ENCODE data around the gene CRYAB. TPM values are rescaled to one million over a fixed set of nuclear protein-coding genes. Genes with fewer than 3 reads are reported as not detected.

Gene CRYAB
- polyA plus RNA-seq, 1 of the 3 experiments (the other 2 are of a cell fraction): 0.92 TPM

GRCh38 chr11:111913031-111913861, 1.7 kb upstream of the CRYAB start:
- Histone ChIP-seq H3K36me3 (replicated peaks in 1 of 2; ENCODE audit: control insufficient read depth in 1 of 2, insufficient read depth in 2 of 2, low read length in 1 of 2) (no peaks in the 10 kb centered on the region), H4K20me1 (ENCODE audit: insufficient read depth) (no peaks in the 10 kb centered on the region), H3K27me3 (ENCODE audit: insufficient read depth) (no peaks in the 10 kb centered on the region), H3K27ac (ENCODE audit: low read depth in 2 of 2, low read length in 1 of 2) (no peak overlapping the region), H3K4me1 (ENCODE audit: control insufficient read depth in 1 of 2, insufficient read depth in 2 of 2, low read depth in 1 of 2, low read length in 1 of 2) (peaks cover 6 to 7% of the 10 kb centered on the region in 2 experiments; a peak in 2 of 4 replicates), H3K4me3 (ENCODE audit: low read depth in 2 of 2, low read length in 1 of 2) (no peak overlapping the region), H3K9me2 (no peaks in the 10 kb centered on the region), H3K9ac (no peak overlapping the region), H3K79me2 (ENCODE audit: insufficient read depth) (no peaks in the 10 kb centered on the region), H3K4me2 (no peak overlapping the region), H3F3A (replicated peaks; ENCODE audit: insufficient read depth) (no peaks in the 10 kb centered on the region), H3K9me3 (no peaks in the 10 kb centered on the region), H2AFZ (ENCODE audit: low read depth) (no peak overlapping the region)
- no peak for DNase-seq
- ChIA-PET POLR2A (no interaction called here), CTCF (interaction anchor here (1.0 to 1.3 kb wide), 3 partner anchors 11 to 367 kb away, joined by 3 to 5 read pairs (median 3); no protein-coding TSS in a partner anchor)
- TF ChIP-seq USF2 (IDR thresholded peaks at IDR 0.05; ENCODE audit: borderline replicate concordance, low read depth, low read length): no peak
- no peak for TF ChIP-seq TCF12 (IDR thresholded peaks at IDR 0.05)
- TF ChIP-seq RAD21 (IDR thresholded peaks at IDR 0.05; ENCODE audit: low read length): no peak
- no peak for TF ChIP-seq CTCF (IDR thresholded peaks at IDR 0.05)
- TF ChIP-seq IRF3 (IDR thresholded peaks at IDR 0.05; ENCODE audit: low read depth, low read length): no peak
- TF ChIP-seq SMC3 (IDR thresholded peaks at IDR 0.05; ENCODE audit: low read depth, low read length): no peak
- no peak for TF ChIP-seq CHD2 (IDR thresholded peaks at IDR 0.05; ENCODE audit: low read length, partially characterized antibody)
- TF ChIP-seq FOXM1 (IDR thresholded peaks at IDR 0.05; ENCODE audit: low read depth): no peak
- no peak for TF ChIP-seq ZBTB33 (IDR thresholded peaks at IDR 0.05; ENCODE audit: borderline replicate concordance, low read depth)
- no peak for TF ChIP-seq POLR2AphosphoS5 (IDR thresholded peaks at IDR 0.05; ENCODE audit: low read depth, low read length)
- TF ChIP-seq EZH2phosphoT487 (IDR thresholded peaks at IDR 0.05; ENCODE audit: borderline replicate concordance, low read depth): no peak
- no peak for TF ChIP-seq YY1 (IDR thresholded peaks at IDR 0.05; ENCODE audit: low read depth)
- TF ChIP-seq MXI1 (IDR thresholded peaks at IDR 0.05; ENCODE audit: low read depth, low read length): no peak
- no peak for TF ChIP-seq TEAD4 (IDR thresholded peaks at IDR 0.05; ENCODE audit: borderline replicate concordance, insufficient read depth)
- no peak for TF ChIP-seq USF1 (IDR thresholded peaks at IDR 0.05; ENCODE audit: borderline replicate concordance, low read depth)
- no peak for TF ChIP-seq RXRA (IDR thresholded peaks at IDR 0.05; ENCODE audit: borderline replicate concordance, low read depth)
- TF ChIP-seq RFX5 (IDR thresholded peaks at IDR 0.05; ENCODE audit: low read length): no peak
- 69% methylated on average over 12 of the region's 24 CpGs for WGBS (ENCODE audit: low lambda C conversion rate)
